ENCODE results near the gene IRF7. TPM values are rescaled to one million over a fixed set of nuclear protein-coding genes. Genes with fewer than 3 reads are reported as not detected.

IRF7 gene
- total and polyA plus RNA-seq, 2 of the 4 experiments (the other 2 are of a cell fraction): 1.6 to 4.5 TPM

DNA sequence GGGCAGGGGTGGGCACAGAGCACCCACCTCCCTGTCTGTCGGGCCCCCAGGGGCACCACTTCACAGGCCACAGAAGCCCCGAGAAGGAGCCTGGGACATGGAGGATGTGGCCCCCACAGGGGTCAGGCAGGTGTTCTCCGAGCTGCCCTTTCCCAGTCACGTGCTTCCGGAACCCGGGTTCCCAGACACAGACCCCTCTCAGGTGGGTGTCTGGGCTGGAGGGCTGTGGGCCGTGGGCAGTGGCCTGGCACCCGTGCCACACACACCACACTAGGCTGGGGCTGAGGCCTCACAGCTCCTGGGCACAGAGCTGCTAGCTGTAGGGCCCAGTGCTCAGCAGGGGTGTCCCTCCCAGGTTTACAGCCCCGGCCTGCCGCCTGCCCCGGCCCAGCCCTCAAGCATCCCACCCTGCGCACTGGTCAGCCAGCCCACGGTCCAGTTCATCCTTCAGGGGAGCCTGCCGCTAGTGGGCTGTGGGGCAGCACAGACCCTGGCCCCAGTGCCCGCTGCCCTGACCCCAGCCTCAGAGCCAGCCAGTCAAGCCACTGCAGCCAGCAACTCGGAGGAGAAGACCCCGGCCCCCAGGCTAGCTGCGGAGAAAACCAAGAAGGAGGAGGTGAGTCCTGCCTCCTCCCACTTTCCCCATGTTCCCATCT lies 5.5 kb downstream of the IRF7 start:
- in situ Hi-C loops (cut with MboI; ENCODE audit: low sequenced_read_pairs) (no loop called here), dilution Hi-C loops (cut with HindIII; ENCODE audit: low sequenced_read_pairs, unreplicated experiment) (no loop called here), intact Hi-C loops (cut with micrococcal nuclease) (no loop called here)
- no peak overlapping the region for H3K56ac ChIP-seq (ENCODE audit: extremely low read depth, insufficient read depth, low read length)
- H4K5ac ChIP-seq (ENCODE audit: low read depth, low read length): no peak overlapping the region
- no peak overlapping the region for H3K23ac ChIP-seq (ENCODE audit: low read depth, low read length)
- H2BK20ac ChIP-seq (ENCODE audit: low read depth, low read length): no peak overlapping the region
- no peak overlapping the region for H3K4me3 ChIP-seq (ENCODE audit: insufficient read depth, low read depth, low read length)
- BruUV-seq (replicated peaks): no TSS peak
- peaks cover 37% of the 10 kb centered on the region for H4K20me1 ChIP-seq (ENCODE audit: insufficient read depth, low read length)
- peaks cover 79% of the 10 kb centered on the region for H3K36me3 ChIP-seq (ENCODE audit: control insufficient read depth, insufficient read depth, low read length)
- peaks cover 3% of the 10 kb centered on the region; the same call in 1 of the 2 replicates for H3K4me1 ChIP-seq (ENCODE audit: control insufficient read depth, insufficient read depth, low read length)
- ATAC-seq (ENCODE audit: low read depth) (no peak), DNase-seq (no peak)
- no peak overlapping the region for H3K14ac ChIP-seq (replicated peaks; ENCODE audit: low read depth, low read length)
- ChIA-PET POLR2A (ENCODE audit: unreplicated experiment) (no interaction called here), CTCF (no interaction called here)
- no peak overlapping the region for H3K27ac ChIP-seq (ENCODE audit: insufficient read depth, low read length)
- no peak overlapping the region for H2AK5ac ChIP-seq (ENCODE audit: low read depth, low read length)
- no peaks in the 10 kb centered on the region for H3K27me3 ChIP-seq (ENCODE audit: control insufficient read depth, insufficient read depth, low read length)
- H3K4ac ChIP-seq (ENCODE audit: low read depth, low read length): no peak overlapping the region
- no peak overlapping the region for H2BK120ac ChIP-seq (ENCODE audit: low read depth, low read length)
- no peaks in the 10 kb centered on the region for H3K9me3 ChIP-seq (ENCODE audit: control insufficient read depth, insufficient read depth, low read length)
- WGBS, 2 experiments (ENCODE audit: extremely low coverage in 2 of 2, insufficient read length in 1 of 2): no CpG with 5 or more reads among the region's 18 CpGs
- H3K9ac ChIP-seq (ENCODE audit: low read depth, low read length): no peak overlapping the region
- no peak overlapping the region for H4K91ac ChIP-seq (ENCODE audit: insufficient read depth, low read depth, low read length)
- no peak overlapping the region for H2AK9ac ChIP-seq (replicated peaks; ENCODE audit: low read depth, low read length, poor library complexity)
- H3K18ac ChIP-seq (ENCODE audit: low read depth, low read length): no peak overlapping the region
- H3K4me2 ChIP-seq (ENCODE audit: low read depth, low read length): no peak overlapping the region
- peaks cover 0 to 21% of the 10 kb centered on the region in 2 experiments for H3K79me1 ChIP-seq (ENCODE audit: low read depth in 1 of 2, low read length in 2 of 2)
- TF ChIP-seq MAFK (IDR thresholded peaks at IDR 0.05; ENCODE audit: low read depth, low read length): no peak
- TF ChIP-seq NFE2L2 (IDR thresholded peaks at IDR 0.05; ENCODE audit: low read depth, low read length): no peak
- TF ChIP-seq, protein P1, sequence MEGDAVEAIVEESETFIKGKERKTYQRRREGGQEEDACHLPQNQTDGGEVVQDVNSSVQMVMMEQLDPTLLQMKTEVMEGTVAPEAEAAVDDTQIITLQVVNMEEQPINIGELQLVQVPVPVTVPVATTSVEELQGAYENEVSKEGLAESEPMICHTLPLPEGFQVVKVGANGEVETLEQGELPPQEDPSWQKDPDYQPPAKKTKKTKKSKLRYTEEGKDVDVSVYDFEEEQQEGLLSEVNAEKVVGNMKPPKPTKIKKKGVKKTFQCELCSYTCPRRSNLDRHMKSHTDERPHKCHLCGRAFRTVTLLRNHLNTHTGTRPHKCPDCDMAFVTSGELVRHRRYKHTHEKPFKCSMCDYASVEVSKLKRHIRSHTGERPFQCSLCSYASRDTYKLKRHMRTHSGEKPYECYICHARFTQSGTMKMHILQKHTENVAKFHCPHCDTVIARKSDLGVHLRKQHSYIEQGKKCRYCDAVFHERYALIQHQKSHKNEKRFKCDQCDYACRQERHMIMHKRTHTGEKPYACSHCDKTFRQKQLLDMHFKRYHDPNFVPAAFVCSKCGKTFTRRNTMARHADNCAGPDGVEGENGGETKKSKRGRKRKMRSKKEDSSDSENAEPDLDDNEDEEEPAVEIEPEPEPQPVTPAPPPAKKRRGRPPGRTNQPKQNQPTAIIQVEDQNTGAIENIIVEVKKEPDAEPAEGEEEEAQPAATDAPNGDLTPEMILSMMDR (conservative IDR thresholded peaks at IDR 0.05; ENCODE audit: low read depth, low read length): no peak
- TF ChIP-seq SMC3 (IDR thresholded peaks at IDR 0.05; ENCODE audit: low read depth, low read length): no peak
- no peak for TF ChIP-seq RAD21 (IDR thresholded peaks at IDR 0.05; ENCODE audit: low read length)
- TF ChIP-seq POLR2A (IDR thresholded peaks at IDR 0.05; ENCODE audit: low read depth, low read length): no peak
- no peak for TF ChIP-seq RFX5 (IDR thresholded peaks at IDR 0.05; ENCODE audit: low read depth, low read length)
- no peak for TF ChIP-seq CHD1 (IDR thresholded peaks at IDR 0.05; ENCODE audit: low read depth, low read length)
- TF ChIP-seq FOS (IDR thresholded peaks at IDR 0.05; ENCODE audit: low read depth, low read length): no peak
- TF ChIP-seq MAZ (IDR thresholded peaks at IDR 0.05; ENCODE audit: borderline replicate concordance, low read depth, low read length): no peak
- TF ChIP-seq, protein P2, sequence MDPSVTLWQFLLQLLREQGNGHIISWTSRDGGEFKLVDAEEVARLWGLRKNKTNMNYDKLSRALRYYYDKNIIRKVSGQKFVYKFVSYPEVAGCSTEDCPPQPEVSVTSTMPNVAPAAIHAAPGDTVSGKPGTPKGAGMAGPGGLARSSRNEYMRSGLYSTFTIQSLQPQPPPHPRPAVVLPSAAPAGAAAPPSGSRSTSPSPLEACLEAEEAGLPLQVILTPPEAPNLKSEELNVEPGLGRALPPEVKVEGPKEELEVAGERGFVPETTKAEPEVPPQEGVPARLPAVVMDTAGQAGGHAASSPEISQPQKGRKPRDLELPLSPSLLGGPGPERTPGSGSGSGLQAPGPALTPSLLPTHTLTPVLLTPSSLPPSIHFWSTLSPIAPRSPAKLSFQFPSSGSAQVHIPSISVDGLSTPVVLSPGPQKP (IDR thresholded peaks at IDR 0.05; ENCODE audit: borderline replicate concordance, low read depth, low read length): no peak
- TF ChIP-seq BHLHE40 (IDR thresholded peaks at IDR 0.05; ENCODE audit: low read depth, low read length): no peak
- TF ChIP-seq RCOR1 (IDR thresholded peaks at IDR 0.05; ENCODE audit: insufficient replicate concordance, low read length): no peak
- TF ChIP-seq, protein P3, sequence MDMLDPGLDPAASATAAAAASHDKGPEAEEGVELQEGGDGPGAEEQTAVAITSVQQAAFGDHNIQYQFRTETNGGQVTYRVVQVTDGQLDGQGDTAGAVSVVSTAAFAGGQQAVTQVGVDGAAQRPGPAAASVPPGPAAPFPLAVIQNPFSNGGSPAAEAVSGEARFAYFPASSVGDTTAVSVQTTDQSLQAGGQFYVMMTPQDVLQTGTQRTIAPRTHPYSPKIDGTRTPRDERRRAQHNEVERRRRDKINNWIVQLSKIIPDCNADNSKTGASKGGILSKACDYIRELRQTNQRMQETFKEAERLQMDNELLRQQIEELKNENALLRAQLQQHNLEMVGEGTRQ (IDR thresholded peaks at IDR 0.05; ENCODE audit: low read depth, low read length): no peak
- TF ChIP-seq CEBPB (IDR thresholded peaks at IDR 0.05; ENCODE audit: low read depth, low read length): no peak
- no peak overlapping the region for H2AFZ ChIP-seq (replicated peaks; ENCODE audit: low read length, poor library complexity)
- no peak overlapping the region for H2BK5ac ChIP-seq (ENCODE audit: low read depth, low read length, poor library complexity, severe bottlenecking)
- no peaks in the 10 kb centered on the region for H3K9me1 ChIP-seq (ENCODE audit: insufficient read depth, low read length)
- no peak overlapping the region for H4K8ac ChIP-seq (ENCODE audit: low read depth in 2 of 2, low read length in 2 of 2)
- no peak overlapping the region for H2BK15ac ChIP-seq (ENCODE audit: low read depth, low read length)
